Stimulated activated naive CD4-positive, alpha-beta T cell treated with Interleukin-2 at 50 U/mL for 16 hours (primary cell): Measurements from ENCODE around the gene PTPN11.
"Not testable (repeated sequence)": the region's sequence is repeated elsewhere in the genome, so short reads cannot be mapped to it uniquely, and the experiment has no call there.

Experiments used
- DNase-seq: peaks from one replicate; lab custom pipeline; 2025; lab: John Stamatoyannopoulos, UW

PTPN11 gene

GRCh38 chr12:112418608-112419296, at the start of gene PTPN11:
Gene PTPN11 (plus strand): TSS chr12:112418947. CDS start chr12:112419112, 165 bp downstream.
- DNase-seq = peak; percentile 87

- DNase-seq = no peak
Observed at GRCh38 chr12:112370199-112370598, 48.5 kb upstream of the PTPN11 start.

- no peak for DNase-seq
Observed at GRCh38 chr12:112370868-112371510, 47.8 kb upstream of the PTPN11 start.

- no peak for DNase-seq
Observed at GRCh38 chr12:112374166-112374740, 44.5 kb upstream of the PTPN11 start.

- no peak for DNase-seq
Observed at GRCh38 chr12:112375105-112375504, 43.6 kb upstream of the PTPN11 start.

- no peak for DNase-seq
Observed at GRCh38 chr12:112380663-112381405, 37.9 kb upstream of the PTPN11 start.

GRCh38 chr12:112381406-112381882, 37.3 kb upstream of the PTPN11 start:
- DNase-seq = peak; percentile 23

- peak; percentile 93 for DNase-seq
Observed at GRCh38 chr12:112381883-112382796, 36.6 kb upstream of the PTPN11 start, which contains the start of gene HECTD4. Gene HECTD4 (minus strand): TSS chr12:112382431. CDS start chr12:112382128, 303 bp downstream.

- no peak for DNase-seq
Observed at GRCh38 chr12:112382866-112383265, 35.9 kb upstream of the PTPN11 start.

- DNase-seq = no peak
Observed at GRCh38 chr12:112386726-112387125, 32.0 kb upstream of the PTPN11 start.

GRCh38 chr12:112389228-112389627, 29.5 kb upstream of the PTPN11 start:
- DNase-seq = no peak

GRCh38 chr12:112389922-112390654, 28.7 kb upstream of the PTPN11 start:
- DNase-seq = not testable (repeated sequence)

GRCh38 chr12:112393328-112393727, 25.4 kb upstream of the PTPN11 start:
- no peak for DNase-seq

GRCh38 chr12:112401054-112401453, 17.7 kb upstream of the PTPN11 start:
- no peak for DNase-seq

- DNase-seq = no peak
Observed at GRCh38 chr12:112401903-112402498, 16.7 kb upstream of the PTPN11 start.

- DNase-seq = no peak
Observed at GRCh38 chr12:112406519-112407488, 11.9 kb upstream of the PTPN11 start.

GRCh38 chr12:112407683-112408082, 11.1 kb upstream of the PTPN11 start:
- DNase-seq = not testable (repeated sequence)

GRCh38 chr12:112408621-112409020, 10.1 kb upstream of the PTPN11 start:
- DNase-seq = no peak
